ENCODE measurements around the gene PACRG.

PACRG gene

DNA sequence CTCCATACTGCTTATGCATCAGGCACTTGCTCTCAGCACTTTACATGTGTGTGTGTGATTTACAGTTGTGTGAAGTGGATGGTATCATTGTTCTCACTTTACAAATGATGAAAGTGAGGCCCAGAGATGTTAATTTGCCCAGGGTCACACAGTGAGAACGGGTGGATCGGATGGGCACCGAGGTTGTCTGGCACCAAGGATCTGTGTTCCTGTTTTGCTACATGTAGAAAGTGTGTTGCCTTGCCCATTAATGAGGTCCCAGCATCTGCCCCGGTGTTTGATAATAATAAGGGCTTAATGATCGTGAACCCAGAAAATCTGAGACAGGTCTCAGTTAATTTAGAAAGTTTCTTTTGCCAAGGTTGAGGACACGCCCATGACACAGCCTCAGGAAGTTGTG, 470.6 kb downstream of the PACRG start:
- DNase-seq (ENCODE audit: low spot score) = no peak
- no peaks in the 10 kb centered on the region for H3K4me1 Mint-ChIP-seq (ENCODE audit: low read depth)
- H3K9me3 Mint-ChIP-seq = no peaks in the 10 kb centered on the region
- H3K4me3 Mint-ChIP-seq = no peak overlapping the region
- H3K36me3 Mint-ChIP-seq (ENCODE audit: low read depth) = no peaks in the 10 kb centered on the region
- no peak overlapping the region for H3K27ac Mint-ChIP-seq
- peaks cover 2% of the 10 kb centered on the region for H3K27me3 Mint-ChIP-seq (ENCODE audit: low read depth)

DNA sequence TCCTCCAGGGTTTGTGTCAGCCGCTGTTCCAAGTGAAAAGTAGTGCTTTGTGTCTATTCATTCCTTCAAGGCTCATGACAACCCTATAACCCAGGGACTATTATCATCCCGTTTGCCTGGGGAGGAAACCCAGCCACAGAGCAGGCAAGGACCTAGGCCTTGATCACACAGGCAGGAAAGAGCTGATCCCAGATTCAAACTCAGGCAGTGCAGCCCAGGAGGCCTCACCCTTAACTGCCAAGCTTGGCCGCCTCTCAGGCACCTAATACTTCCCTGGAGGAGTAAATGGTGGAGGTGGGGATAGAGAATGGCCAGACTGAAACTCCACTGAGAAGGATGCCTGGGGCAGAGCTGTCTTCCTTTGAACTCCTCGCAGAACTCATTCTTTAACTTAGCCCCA, 471.6 kb downstream of the PACRG start:
- Mint-ChIP-seq H3K36me3 (ENCODE audit: low read depth) (no peaks in the 10 kb centered on the region), H3K4me1 (ENCODE audit: low read depth) (no peaks in the 10 kb centered on the region), H3K27me3 (ENCODE audit: low read depth) (peaks cover 2% of the 10 kb centered on the region), H3K27ac (no peak overlapping the region), H3K9me3 (no peaks in the 10 kb centered on the region), H3K4me3 (no peak overlapping the region)
- DNase-seq (ENCODE audit: low spot score) = no peak

DNA sequence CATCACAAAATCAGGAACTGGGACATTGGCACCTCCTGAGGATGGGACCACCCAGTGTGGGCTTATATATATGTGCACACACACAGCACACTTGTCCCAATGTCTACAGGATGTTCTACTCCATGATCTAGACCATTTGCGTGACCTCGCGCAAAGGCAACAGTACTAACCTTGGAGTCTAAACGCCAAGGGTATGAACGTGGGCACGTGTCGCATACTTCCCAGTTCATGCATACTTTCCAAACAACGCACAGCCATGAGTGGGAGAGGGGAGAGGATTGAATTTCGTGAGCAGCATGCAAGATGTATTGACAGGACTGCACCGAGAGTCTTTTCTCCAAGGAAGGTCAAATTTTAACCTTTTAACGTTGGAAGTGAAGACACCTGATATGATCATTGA, 472.5 kb downstream of the PACRG start:
- no peak for DNase-seq (ENCODE audit: low spot score)
- H3K4me3 Mint-ChIP-seq = no peak overlapping the region
- no peaks in the 10 kb centered on the region for H3K9me3 Mint-ChIP-seq
- H3K36me3 Mint-ChIP-seq (ENCODE audit: low read depth) = no peaks in the 10 kb centered on the region
- peaks cover 2% of the 10 kb centered on the region for H3K27me3 Mint-ChIP-seq (ENCODE audit: low read depth)
- H3K27ac Mint-ChIP-seq = no peak overlapping the region
- H3K4me1 Mint-ChIP-seq (ENCODE audit: low read depth) = peaks cover 5% of the 10 kb centered on the region

DNA sequence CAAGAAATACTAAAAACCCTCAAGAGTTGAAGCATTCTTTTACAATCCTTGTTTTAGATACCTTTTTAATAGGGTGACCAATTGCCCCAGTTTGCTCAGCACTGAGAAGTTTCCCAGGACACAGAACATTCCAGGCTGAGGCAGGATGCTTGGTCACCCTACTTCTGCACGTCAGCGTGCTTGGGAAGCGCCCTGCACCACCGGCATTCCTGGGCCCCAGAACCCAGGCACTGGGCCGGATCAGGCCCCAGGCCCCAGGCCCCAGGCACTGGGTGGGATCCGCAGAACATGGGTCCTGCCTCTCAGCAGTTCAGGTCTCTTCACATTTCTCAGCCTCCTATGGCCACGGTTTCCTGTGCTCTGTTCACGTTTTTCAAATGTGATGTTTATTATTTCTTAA, 472.9 kb downstream of the PACRG start:
- Mint-ChIP-seq H3K4me1 (ENCODE audit: low read depth) (peaks cover 5% of the 10 kb centered on the region), H3K9me3 (no peaks in the 10 kb centered on the region), H3K27me3 (ENCODE audit: low read depth) (peaks cover 2% of the 10 kb centered on the region), H3K4me3 (no peak overlapping the region), H3K27ac (no peak overlapping the region), H3K36me3 (ENCODE audit: low read depth) (no peaks in the 10 kb centered on the region)
- no peak for DNase-seq (ENCODE audit: low spot score)

DNA sequence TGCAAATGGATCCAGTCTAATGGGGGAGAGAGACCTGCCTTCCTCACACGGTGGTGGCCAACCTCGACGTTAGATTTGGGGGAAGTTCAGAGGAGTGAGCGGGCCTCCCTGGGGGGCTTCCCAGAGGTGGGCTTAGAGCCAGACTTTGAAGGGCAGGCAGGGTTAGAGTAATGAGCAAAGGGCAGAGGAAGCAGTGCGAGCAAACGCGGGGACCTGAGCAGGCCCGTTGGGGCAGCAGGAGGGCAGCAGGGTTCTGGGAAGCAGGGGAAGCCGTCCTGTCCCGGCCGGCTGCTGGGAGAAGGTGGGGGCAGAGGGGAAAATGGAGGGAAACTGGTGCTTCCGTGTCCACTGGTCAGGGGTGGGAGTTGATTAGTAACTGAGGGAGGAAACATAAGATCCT, 474.1 kb downstream of the PACRG start:
- H3K27me3 Mint-ChIP-seq (ENCODE audit: low read depth) = peaks cover 2% of the 10 kb centered on the region
- peaks cover 5% of the 10 kb centered on the region for H3K4me1 Mint-ChIP-seq (ENCODE audit: low read depth)
- DNase-seq (ENCODE audit: low spot score) = no peak
- H3K4me3 Mint-ChIP-seq = no peak overlapping the region
- H3K27ac Mint-ChIP-seq = no peak overlapping the region
- peaks cover 3% of the 10 kb centered on the region for H3K9me3 Mint-ChIP-seq
- H3K36me3 Mint-ChIP-seq (ENCODE audit: low read depth) = no peaks in the 10 kb centered on the region

DNA sequence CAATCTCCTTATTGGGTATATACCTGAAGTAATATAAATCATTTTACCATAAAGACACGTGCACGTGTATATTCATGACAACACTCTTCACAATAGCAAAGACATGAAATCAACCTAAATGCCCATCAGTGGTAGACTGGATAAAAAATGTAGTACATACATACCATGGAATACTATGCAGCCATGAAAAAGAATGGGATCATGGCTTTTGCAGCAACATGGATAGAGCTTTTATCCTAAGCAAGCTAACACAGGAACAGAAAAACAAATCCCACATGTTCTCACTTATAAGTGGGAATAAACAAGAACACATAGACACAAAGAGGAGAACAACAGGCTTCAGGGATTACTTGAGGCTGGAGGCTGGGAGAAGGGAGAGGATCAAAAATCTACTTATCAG, 478.4 kb downstream of the PACRG start:
- Mint-ChIP-seq H3K27me3 (ENCODE audit: low read depth) (no peaks in the 10 kb centered on the region), H3K27ac (no peak overlapping the region), H3K36me3 (ENCODE audit: low read depth) (no peaks in the 10 kb centered on the region), H3K4me3 (no peak overlapping the region), H3K4me1 (ENCODE audit: low read depth) (peaks cover 5% of the 10 kb centered on the region), H3K9me3 (peaks cover 3% of the 10 kb centered on the region)
- no peak for DNase-seq (ENCODE audit: low spot score)

DNA sequence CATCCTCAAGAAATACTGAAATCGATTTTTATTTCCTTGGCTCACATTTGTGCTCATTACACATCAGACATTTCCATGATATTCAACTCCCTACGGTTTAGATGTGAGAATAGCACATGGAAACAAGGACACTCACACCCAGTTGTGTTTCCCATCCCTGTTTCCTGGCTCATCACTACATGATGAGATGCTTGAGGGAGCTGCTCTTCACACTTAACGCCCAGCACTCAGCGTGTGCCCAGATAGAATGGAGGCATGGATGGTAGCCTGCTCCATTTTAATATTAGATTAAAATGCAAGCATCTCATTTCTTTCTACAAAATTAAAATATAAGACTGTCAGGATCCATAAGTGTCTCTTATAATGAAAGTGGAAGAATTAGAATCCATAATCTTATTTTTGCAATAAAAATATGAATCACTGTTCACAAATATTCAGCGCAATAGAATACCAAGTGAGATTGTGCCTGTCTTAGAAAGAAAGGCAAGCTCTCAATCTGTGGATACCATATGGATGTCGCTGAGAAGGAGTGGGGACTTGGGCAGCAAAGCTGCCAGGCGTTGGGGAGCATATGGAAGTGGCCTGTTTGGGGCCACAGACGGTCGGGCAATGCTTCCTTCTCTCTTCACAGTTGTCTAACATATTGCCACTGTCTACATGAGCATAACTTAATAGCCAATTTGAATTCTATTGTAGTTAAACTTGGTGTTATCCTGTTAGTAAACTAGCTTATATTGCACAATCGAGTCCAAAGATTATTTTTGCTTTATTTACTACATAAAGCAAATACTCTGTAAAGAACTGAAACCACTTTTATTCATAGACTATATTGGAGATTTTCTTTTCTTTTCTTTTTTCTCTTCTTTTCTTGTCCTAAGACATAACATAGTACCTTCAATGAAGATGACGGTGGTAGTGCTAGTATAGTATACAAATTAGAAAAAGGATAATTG, 479.9 kb downstream of the PACRG start:
- no peak for DNase-seq (ENCODE audit: low spot score)
- Mint-ChIP-seq H3K4me1 (ENCODE audit: low read depth) (peaks cover 5% of the 10 kb centered on the region), H3K27me3 (ENCODE audit: low read depth) (no peaks in the 10 kb centered on the region), H3K4me3 (no peak overlapping the region), H3K27ac (no peak overlapping the region), H3K36me3 (ENCODE audit: low read depth) (no peaks in the 10 kb centered on the region), H3K9me3 (peaks cover 3% of the 10 kb centered on the region)

DNA sequence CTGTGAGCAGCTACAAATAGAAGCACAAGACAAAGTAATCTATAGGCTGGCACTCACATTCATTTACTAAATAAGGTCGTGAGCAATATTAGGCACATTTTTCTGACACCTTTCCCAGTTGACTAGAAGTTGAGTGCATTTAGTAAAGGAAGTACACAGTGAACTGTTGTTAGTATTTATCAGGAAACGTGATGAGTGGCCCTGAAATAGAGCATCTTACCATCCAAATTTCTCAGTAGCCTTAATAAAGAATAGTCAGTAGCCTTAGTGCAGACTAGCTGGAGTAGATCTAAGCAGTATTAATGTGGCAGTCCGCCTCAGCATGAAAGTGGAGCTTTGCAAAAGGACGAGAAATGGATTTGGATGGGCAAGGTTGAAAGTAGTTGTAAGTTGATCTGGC, 481.2 kb downstream of the PACRG start:
- no peak for DNase-seq (ENCODE audit: low spot score)
- H3K4me1 Mint-ChIP-seq (ENCODE audit: low read depth) = peaks cover 5% of the 10 kb centered on the region
- no peaks in the 10 kb centered on the region for H3K36me3 Mint-ChIP-seq (ENCODE audit: low read depth)
- no peak overlapping the region for H3K4me3 Mint-ChIP-seq
- H3K27ac Mint-ChIP-seq = no peak overlapping the region
- peaks cover 3% of the 10 kb centered on the region for H3K9me3 Mint-ChIP-seq
- no peaks in the 10 kb centered on the region for H3K27me3 Mint-ChIP-seq (ENCODE audit: low read depth)

DNA sequence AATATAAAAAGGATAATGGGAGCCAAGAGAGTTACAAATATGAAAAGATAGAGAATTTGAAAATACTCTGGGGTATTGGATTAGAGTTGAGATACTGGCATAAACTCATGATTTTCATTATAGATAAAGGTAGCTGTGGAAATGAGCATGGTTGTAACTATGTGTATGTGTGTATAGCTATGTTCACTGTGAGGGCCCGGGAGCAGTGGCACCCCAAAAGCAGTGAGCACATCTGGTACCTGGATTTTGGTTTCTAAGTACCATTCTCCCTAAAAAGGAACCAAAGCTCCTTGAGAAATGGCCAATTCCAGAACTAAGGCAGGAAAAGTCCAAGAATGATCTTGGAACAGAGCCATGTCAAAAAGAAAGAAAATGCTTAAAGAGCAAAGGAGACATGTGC, 484.3 kb downstream of the PACRG start:
- Mint-ChIP-seq H3K9me3 (no peaks in the 10 kb centered on the region), H3K36me3 (ENCODE audit: low read depth) (no peaks in the 10 kb centered on the region), H3K4me1 (ENCODE audit: low read depth) (no peaks in the 10 kb centered on the region), H3K4me3 (no peak overlapping the region), H3K27ac (no peak overlapping the region), H3K27me3 (ENCODE audit: low read depth) (no peaks in the 10 kb centered on the region)
- no peak for DNase-seq (ENCODE audit: low spot score)

DNA sequence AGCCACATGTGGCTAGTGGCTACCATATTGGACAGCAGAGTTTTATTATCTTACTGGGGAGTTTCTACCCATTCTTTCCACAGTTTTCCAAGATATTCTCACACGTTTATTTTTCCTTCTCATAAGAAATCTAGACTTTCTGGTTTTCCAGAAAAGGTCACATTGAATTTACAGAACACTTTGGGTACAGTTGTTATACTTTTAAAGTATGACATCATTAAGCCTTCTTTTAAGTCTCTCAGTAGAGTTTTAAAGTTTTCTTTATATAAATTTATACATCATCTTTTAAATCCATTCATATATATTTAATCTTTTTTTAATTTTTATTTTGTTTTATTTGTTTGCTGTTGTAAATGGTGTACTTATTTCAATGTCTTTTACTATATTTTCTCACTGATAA, 486.5 kb downstream of the PACRG start:
- H3K9me3 Mint-ChIP-seq = no peaks in the 10 kb centered on the region

DNA sequence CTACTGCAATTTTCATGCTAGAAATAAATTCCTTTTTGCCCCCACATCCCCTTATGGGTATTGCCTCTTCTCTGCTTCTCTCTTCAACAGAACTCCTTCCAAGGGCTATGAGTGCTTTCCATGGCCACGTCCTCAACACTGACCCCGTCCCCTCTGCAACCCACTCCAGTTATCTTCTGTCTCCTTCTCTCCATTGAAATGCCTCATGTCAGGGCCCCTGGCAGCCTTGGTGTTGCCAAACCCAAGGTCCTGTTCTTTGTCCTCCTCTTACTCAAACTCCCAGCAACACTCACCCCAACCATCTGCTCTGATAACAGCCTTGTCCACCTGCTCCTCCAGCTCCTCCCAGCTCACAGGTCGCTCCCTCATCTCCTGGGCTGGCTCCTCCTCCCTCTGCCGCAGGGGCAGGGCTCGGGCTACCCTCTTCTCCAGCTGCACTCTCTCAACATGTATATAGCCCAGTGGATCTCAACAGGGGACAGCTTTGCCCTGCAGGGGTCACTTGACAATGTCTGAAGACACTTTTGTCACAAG, 490.7 kb downstream of the PACRG start:
- Mint-ChIP-seq H3K9me3 (no peaks in the 10 kb centered on the region), H3K4me3 (no peak overlapping the region), H3K27me3 (ENCODE audit: low read depth) (no peaks in the 10 kb centered on the region), H3K27ac (no peak overlapping the region), H3K4me1 (ENCODE audit: low read depth) (no peaks in the 10 kb centered on the region), H3K36me3 (ENCODE audit: low read depth) (no peaks in the 10 kb centered on the region)
- DNase-seq (ENCODE audit: low spot score) = no peak

More for the DNA sequence above, 486.5 kb downstream of the PACRG start:
- Mint-ChIP-seq H3K27ac (no peak overlapping the region), H3K27me3 (ENCODE audit: low read depth) (no peaks in the 10 kb centered on the region), H3K36me3 (ENCODE audit: low read depth) (no peaks in the 10 kb centered on the region), H3K4me3 (no peak overlapping the region), H3K4me1 (ENCODE audit: low read depth) (no peaks in the 10 kb centered on the region)
- no peak for DNase-seq (ENCODE audit: low spot score)

DNA sequence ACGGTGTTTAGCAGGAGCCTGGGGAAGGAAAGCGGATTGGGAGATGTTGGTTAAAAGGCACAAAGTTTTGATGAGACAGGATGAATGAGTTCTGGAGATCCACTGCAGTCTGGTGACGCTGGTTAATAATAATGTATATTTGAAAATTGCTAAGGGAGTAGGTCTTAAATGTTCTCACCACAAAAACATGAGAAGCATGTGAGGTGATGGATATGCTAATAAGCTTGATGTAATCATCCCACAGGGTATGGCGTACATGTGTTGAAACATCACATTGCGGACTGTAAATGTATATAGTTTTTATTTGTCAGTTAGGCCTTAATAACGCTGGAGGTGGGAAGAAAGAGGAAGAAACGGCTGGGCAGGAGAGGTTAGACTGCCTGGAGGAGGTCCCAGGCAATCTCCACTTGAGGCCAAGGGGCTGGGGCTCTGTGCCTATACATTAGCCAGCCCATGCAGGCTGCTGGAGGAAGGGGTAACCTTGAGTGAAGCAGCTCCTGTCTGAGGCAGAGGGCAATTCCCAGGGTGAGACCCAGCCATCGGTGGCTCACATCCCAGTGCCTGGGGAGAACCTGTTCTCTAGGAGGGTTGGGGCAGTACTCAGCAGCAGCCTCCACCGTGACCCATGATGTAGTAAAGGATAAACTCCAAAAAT, 498.5 kb downstream of the PACRG start:
- Mint-ChIP-seq H3K4me1 (ENCODE audit: low read depth) (no peaks in the 10 kb centered on the region), H3K27ac (no peak overlapping the region), H3K4me3 (no peak overlapping the region), H3K27me3 (ENCODE audit: low read depth) (no peaks in the 10 kb centered on the region), H3K36me3 (ENCODE audit: low read depth) (no peaks in the 10 kb centered on the region), H3K9me3 (no peaks in the 10 kb centered on the region)
- DNase-seq (ENCODE audit: low spot score) = no peak

DNA sequence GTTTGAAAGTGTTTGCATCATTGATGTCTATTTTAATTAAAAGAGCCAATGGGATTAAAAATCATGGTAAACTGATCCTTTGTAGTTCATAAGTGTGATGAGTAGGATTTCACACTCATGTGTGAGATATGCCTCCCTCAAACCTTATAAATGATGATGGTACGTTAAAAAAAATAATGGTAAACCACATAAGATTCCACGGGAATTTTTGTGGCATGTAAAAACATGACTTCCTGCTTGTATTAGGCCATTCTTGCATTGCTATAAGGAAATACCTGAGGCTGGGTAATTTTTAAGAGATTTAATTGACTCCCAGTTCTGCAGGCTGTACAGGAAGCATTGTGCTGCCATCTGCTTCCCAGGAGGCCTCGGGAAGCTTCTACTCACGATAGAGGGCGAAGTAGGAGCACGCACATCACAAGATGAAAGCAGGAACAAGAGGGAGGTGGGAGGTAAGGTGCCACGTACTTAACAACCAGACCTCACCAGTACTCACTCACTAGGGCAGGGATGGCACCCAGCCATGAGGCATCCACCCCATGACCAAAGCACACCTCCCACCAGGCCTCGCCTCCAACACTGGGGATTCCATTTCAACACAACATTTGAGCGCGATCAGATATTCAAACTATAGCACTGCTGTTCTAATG, 499.2 kb downstream of the PACRG start:
- Mint-ChIP-seq H3K27ac (no peak overlapping the region), H3K4me3 (no peak overlapping the region), H3K4me1 (ENCODE audit: low read depth) (no peaks in the 10 kb centered on the region), H3K36me3 (ENCODE audit: low read depth) (no peaks in the 10 kb centered on the region), H3K27me3 (ENCODE audit: low read depth) (no peaks in the 10 kb centered on the region), H3K9me3 (no peaks in the 10 kb centered on the region)
- DNase-seq (ENCODE audit: low spot score) = no peak

DNA sequence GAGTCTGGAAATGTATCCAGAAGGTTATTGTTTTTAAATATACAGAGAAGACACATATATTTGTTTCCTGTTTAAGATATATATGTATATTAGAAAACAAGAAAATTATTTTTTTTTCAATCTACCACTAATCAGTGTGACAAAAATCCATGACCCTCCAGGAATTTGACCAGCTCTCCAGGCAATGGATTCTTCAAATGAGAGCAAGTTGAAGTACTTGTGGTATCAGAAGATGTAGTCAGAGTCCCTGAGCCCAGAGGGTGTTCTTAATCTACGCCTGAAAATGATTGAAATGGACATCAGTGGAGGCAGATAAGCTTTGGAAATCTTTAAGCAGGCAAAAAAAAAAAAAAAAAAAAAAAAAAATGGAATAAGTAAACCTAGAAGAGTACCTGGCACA, 500.3 kb downstream of the PACRG start:
- no peaks in the 10 kb centered on the region for H3K9me3 Mint-ChIP-seq
- DNase-seq (ENCODE audit: low spot score) = no peak
- no peaks in the 10 kb centered on the region for H3K4me1 Mint-ChIP-seq (ENCODE audit: low read depth)
- H3K4me3 Mint-ChIP-seq = no peak overlapping the region
- H3K27ac Mint-ChIP-seq = no peak overlapping the region
- H3K36me3 Mint-ChIP-seq (ENCODE audit: low read depth) = no peaks in the 10 kb centered on the region
- no peaks in the 10 kb centered on the region for H3K27me3 Mint-ChIP-seq (ENCODE audit: low read depth)

Measured in T-helper 2 cell treated with Interferon-gamma antibody and Interleukin-4, amounts not matched to agents 5 μg/mL and 100 μg/mL, for 36 hours (primary cell).